CD4-positive, alpha-beta T cell (primary cell): ENCODE data around the gene ARID3A. TPM values are rescaled to one million over a fixed set of nuclear protein-coding genes. Genes with fewer than 3 reads are reported as not detected.

Experiments used
- ATAC-seq: fragments of 200-7000 bp; cut with Tn5 transposase; one replicate; pipeline ENCODE4 v1.10.0; 2022; ENCODE audit warnings: mild to moderate bottlenecking; ENCODE audit not compliant: poor library complexity
- CTCF ChIA-PET: fragments of 350-600 bp; sonication (Branson Sonifier 250); formaldehyde crosslinking; loops from one replicate; lab custom pipeline; 2021; ENCODE audit warnings: antibody characterized with exemption, inconsistent platforms; lab: Charles Lee
- POLR2A ChIA-PET: fragments of 350-600 bp; sonication (Branson Sonifier 250); formaldehyde crosslinking; loops from one replicate; lab custom pipeline; 2021; ENCODE audit warnings: antibody characterized with exemption, inconsistent platforms; lab: Charles Lee
- DNase-seq, 14 experiments: peaks; one replicate each; pipeline ENCODE4 v3.0.0-alpha.2; 2013 to 2020; ENCODE audit warnings: mixed read lengths in 2 of 14
- H3K27ac ChIP-seq, 2 donors: one replicate each; pipeline versions ENCODE4 v1.5.1 to v1.7.0; 2013; ENCODE audit warnings: low read length in 2 of 2, low read depth in 1 of 2, mild to moderate bottlenecking in 1 of 2
- H3K27me3 ChIP-seq, 2 experiments: 1 replicate in 1 of 2; 2 replicates in 1 of 2; pipeline versions ENCODE4 v1.6.1 to v1.7.0; 2013; ENCODE audit warnings: low read length in 2 of 2, control low read depth in 1 of 2, mild to moderate bottlenecking in 1 of 2, moderate library complexity in 1 of 2; ENCODE audit not compliant: insufficient read depth in 2 of 2, control insufficient read depth in 1 of 2
- H3K36me3 ChIP-seq: one replicate; pipeline ENCODE4 v1.6.1; 2013; ENCODE audit warnings: low read length, control low read depth; ENCODE audit not compliant: insufficient read depth
- H3K4me1 ChIP-seq: one replicate; pipeline ENCODE4 v1.6.1; 2013; ENCODE audit warnings: low read length, control low read depth; ENCODE audit not compliant: insufficient read depth
- H3K4me3 ChIP-seq: one replicate; pipeline ENCODE4 v1.5.1; 2013; ENCODE audit warnings: mild to moderate bottlenecking, low read length, moderate library complexity
- H3K9me3 ChIP-seq, 2 experiments: 1 replicate in 1 of 2; 2 replicates in 1 of 2; pipeline versions ENCODE4 v1.6.1 to v1.7.0; 2013; ENCODE audit warnings: low read length in 2 of 2, mild to moderate bottlenecking in 2 of 2, control low read depth in 1 of 2, moderate library complexity in 1 of 2; ENCODE audit not compliant: control insufficient read depth in 1 of 2, insufficient read depth in 1 of 2
- H3K27ac Mint-ChIP-seq: one replicate; pipeline ENCODE4 v1.8.0; 2020; ENCODE audit warnings: mixed read lengths
- H3K27me3 Mint-ChIP-seq: one replicate; pipeline ENCODE4 v1.8.0; 2021; ENCODE audit warnings: mixed read lengths
- H3K36me3 Mint-ChIP-seq: one replicate; pipeline ENCODE4 v1.8.0; 2021; ENCODE audit warnings: low read depth, mixed read lengths
- H3K4me1 Mint-ChIP-seq: one replicate; pipeline ENCODE4 v1.8.0; 2021; ENCODE audit warnings: low read depth, mixed read lengths
- H3K4me3 Mint-ChIP-seq: one replicate; pipeline ENCODE4 v1.8.0; 2020; ENCODE audit warnings: mild to moderate bottlenecking, mixed read lengths
- H3K9me3 Mint-ChIP-seq: one replicate; pipeline ENCODE4 v1.8.0; 2020; ENCODE audit warnings: mixed read lengths
- CTCF ChIP-seq: fragments of 200-600 bp; IDR thresholded peaks from one replicate; pipeline ENCODE4 v1.8.0; 2022; ENCODE audit warnings: antibody characterized with exemption, mild to moderate bottlenecking
- intact Hi-C, 2 experiments: fragments of 100-400 bp; cut with DNase I in 1 of 2; cut with micrococcal nuclease in 1 of 2; formaldehyde crosslinking; loops; one replicate each; pipeline versions ENCODE4 v1.15.1 to v1.9.0; 2023 to 2025; cut with DNase I, micrococcal nuclease
- total RNA-seq, 174 experiments: library from RNA in 2 of 174; stranded (reverse) in 2 of 174; gene quantifications; one replicate each; pipeline ENCODE4 v1.2.3 and lab custom pipeline; 2021 to 2026

The ARID3A gene
- total RNA-seq, 2 experiments from 2014 or later: 3.7 to 4.1 TPM

- intact Hi-C loops: no loop called here
- no peaks in the 10 kb centered on the region for H3K36me3 Mint-ChIP-seq
- H3K4me1 ChIP-seq: peaks cover 44% of the 10 kb centered on the region
- TF ChIP-seq CTCF: no peak
- no peak overlapping the region for H3K27ac Mint-ChIP-seq
- no peak overlapping the region for H3K4me3 ChIP-seq
- no peaks in the 10 kb centered on the region for H3K9me3 Mint-ChIP-seq
- ChIA-PET POLR2A (interaction anchor here (0.8 to 1.7 kb wide), 3 partner anchors 50 to 73 kb away, joined by 3 to 4 read pairs (median 3); no protein-coding TSS in a partner anchor), CTCF (no interaction called here)
- no peaks in the 10 kb centered on the region for H3K27me3 ChIP-seq
- H3K4me1 Mint-ChIP-seq: peaks cover 26% of the 10 kb centered on the region
- ATAC-seq (no peak), DNase-seq (no peak)
- H3K36me3 ChIP-seq: no peaks in the 10 kb centered on the region
- peaks cover 0 to 12% of the 10 kb centered on the region in 2 experiments for H3K9me3 ChIP-seq
- no peaks in the 10 kb centered on the region for H3K27me3 Mint-ChIP-seq
- H3K4me3 Mint-ChIP-seq: no peak overlapping the region
- H3K27ac ChIP-seq: no peak overlapping the region
Measured at GRCh38 chr19:933553-933882, 7.7 kb downstream of the ARID3A start.

GRCh38 chr19:934197-934840 lies 8.5 kb downstream of the ARID3A start:
- DNase-seq (no peak), ATAC-seq (no peak)
- peaks cover 46% of the 10 kb centered on the region for H3K4me1 ChIP-seq
- ChIA-PET CTCF (no interaction called here), POLR2A (no interaction called here)
- peaks cover 0 to 12% of the 10 kb centered on the region in 2 experiments for H3K9me3 ChIP-seq
- H3K36me3 Mint-ChIP-seq: no peaks in the 10 kb centered on the region
- H3K27ac Mint-ChIP-seq: no peak overlapping the region
- H3K36me3 ChIP-seq: no peaks in the 10 kb centered on the region
- H3K4me3 ChIP-seq: no peak overlapping the region
- H3K27ac ChIP-seq: no peak overlapping the region
- no peak for TF ChIP-seq CTCF
- H3K9me3 Mint-ChIP-seq: no peaks in the 10 kb centered on the region
- H3K4me3 Mint-ChIP-seq: no peak overlapping the region
- H3K27me3 ChIP-seq: no peaks in the 10 kb centered on the region
- H3K4me1 Mint-ChIP-seq: peaks cover 28% of the 10 kb centered on the region
- no peaks in the 10 kb centered on the region for H3K27me3 Mint-ChIP-seq
- intact Hi-C loops: no loop called here

GRCh38 chr19:934865-935479 lies 9.1 kb downstream of the ARID3A start:
- Histone ChIP-seq H3K4me1 (peaks cover 53% of the 10 kb centered on the region), H3K36me3 (no peaks in the 10 kb centered on the region), H3K27me3 (no peaks in the 10 kb centered on the region), H3K27ac (no peak overlapping the region), H3K9me3 (peaks cover 0 to 12% of the 10 kb centered on the region in 2 experiments), H3K4me3 (no peak overlapping the region)
- POLR2A ChIA-PET: no interaction called here
- H3K27ac Mint-ChIP-seq: no peak overlapping the region
- intact Hi-C loops: no loop called here
- TF ChIP-seq CTCF: no peak
- CTCF ChIA-PET: no interaction called here
- peak overlapping the region; percentile 56 for H3K4me3 Mint-ChIP-seq
- H3K36me3 Mint-ChIP-seq: no peaks in the 10 kb centered on the region
- peaks cover 33% of the 10 kb centered on the region for H3K4me1 Mint-ChIP-seq
- no peaks in the 10 kb centered on the region for H3K27me3 Mint-ChIP-seq
- H3K9me3 Mint-ChIP-seq: no peaks in the 10 kb centered on the region
- peak in 2 of 14 experiments; percentile 41 to 51 for DNase-seq
- no peak for ATAC-seq
